CD1c-positive myeloid dendritic cell (primary cell): Measurements from ENCODE around the gene ACTL10.
"Not testable (repeated sequence)": the region's sequence is repeated elsewhere in the genome, so short reads cannot be mapped to it uniquely, and the experiment has no call there.

Experiments
- DNase-seq: peaks from one replicate; pipeline ENCODE4 v3.0.0-alpha.2; 2016; ENCODE audit errors: extremely low spot score

ACTL10 gene

DNA sequence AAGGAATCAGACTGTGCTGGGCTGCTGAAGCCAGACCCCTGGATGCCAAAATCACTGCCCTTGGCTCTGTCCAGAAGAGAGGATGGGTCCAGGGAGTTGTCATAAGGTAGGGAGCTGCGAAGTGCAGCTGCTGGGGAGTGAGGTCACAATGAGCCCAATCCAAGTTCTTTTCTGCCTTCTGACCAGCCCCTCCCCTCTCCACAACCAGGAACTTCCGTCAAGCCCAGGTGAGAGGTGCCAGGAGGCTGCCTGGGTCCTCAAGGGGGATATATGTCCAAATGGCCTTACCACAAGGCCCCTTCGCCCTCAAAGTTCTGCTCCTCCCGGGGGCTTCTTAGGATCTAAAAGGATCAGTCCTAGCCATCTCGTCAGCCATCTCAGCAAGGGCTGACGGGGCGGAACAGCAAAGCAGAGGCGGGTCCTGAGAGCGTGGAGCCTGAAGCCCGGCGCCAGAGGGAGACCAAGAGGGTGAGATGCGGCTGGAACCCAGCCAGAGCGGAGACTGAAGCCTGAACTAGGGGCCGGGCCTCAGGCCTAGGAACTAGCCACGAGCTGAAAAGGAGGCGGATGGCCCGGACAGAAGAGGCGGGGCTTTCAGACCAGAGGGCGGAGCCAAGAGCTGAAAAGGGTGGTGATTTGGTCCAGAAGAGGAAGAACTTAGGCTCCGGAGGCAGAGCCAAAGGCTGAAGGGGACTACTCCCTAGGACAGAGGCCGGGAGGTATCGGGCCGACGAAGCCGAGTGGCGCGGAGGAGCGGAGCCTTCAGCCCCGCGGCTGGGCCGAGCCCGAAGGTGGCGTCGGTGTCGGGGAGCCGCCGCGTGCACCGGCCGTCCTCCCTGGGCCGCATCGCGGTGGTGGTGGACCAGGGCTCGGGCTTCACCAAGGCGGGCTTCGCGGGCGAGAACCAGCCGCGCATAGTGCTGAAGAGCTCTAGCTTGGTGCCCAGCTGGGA lies at the start of gene ACTL10:
Gene ACTL10, plus strand, starts transcription at position 651 of the 952 bp plus-strand sequence. CDS start 555 bp downstream, outside the sequence.
- DNase-seq = peak; percentile 98

- no peak for DNase-seq
Measured at GRCh38 chr20:33621717-33622400, 44.9 kb upstream of the ACTL10 start.

DNA sequence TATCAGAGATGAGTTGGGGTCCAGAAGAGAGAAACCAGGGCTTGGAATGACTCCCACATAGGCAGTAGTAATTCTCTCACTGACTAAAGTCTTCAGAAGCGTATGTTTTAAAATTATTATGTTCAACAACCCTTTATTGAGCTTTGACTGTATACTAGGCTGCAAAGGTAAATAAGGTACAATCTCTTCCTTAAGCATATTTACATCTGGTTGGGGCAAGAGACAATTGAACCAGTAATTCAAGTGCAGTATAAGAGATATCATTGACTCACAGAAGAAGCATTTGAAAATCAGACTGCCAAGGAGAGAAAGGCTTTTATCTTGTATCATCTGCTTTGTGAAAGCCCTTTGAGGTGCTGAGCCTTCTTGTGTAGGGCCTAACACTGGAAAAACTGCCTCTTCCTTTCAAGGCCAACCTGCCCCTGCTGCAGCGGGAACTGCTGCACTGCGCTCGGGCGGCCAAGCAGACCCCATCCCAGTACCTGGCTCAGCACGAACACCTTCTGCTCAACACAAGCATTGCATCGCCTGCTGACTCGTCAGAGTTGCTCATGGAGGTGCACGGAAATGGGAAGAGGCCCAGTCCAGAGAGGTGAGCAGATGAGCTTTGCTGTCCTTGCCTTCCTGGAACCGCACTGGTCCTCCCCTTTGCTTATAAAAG lies 43.9 kb upstream of the ACTL10 start:
- DNase-seq = no peak

GRCh38 chr20:33624399-33624798 lies 42.3 kb upstream of the ACTL10 start:
- DNase-seq = no peak

GRCh38 chr20:33626190-33626589 lies 40.6 kb upstream of the ACTL10 start:
- no peak for DNase-seq

- DNase-seq = no peak
Measured at GRCh38 chr20:33627577-33628216, 39.0 kb upstream of the ACTL10 start.

DNA sequence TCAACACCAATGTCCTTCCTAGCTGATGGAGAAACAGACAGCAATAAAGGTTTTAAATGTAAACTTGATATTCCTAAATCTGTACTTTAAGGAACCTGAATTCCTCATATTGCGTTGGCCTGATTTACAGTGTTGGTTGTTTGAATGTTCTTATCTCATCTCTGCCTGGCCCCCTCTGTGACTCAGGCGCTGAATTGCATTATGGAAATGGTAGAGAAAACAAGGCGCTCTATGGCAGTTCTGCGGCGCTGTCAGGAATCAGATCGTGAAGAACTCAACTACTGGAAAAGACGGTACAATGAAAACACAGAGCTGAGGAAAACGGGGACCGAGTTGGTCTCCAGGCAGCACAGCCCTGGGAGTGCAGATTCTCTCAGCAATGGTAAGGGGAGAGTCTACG lies 37.2 kb upstream of the ACTL10 start:
- DNase-seq = no peak

DNA sequence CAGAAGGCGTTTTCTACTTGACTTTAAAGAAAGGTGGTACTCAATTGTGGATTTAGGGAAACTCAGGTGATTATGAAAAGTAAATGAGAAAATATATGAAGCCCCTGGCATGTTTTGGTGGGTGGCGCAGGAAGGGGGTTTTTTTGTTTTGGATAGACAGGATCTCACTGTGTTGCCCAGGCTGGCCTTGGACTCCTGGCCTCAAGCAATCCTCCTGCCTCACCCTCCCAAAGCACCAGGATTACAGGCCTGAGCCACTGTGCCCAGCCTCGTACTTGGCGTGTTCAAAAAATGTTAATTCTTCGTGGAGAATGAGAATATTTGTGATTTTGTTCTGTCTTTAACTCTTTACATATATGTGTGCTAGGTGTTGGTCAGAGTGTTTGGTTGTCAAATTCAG lies 36.8 kb upstream of the ACTL10 start:
- no peak for DNase-seq

- DNase-seq = no peak
Measured at GRCh38 chr20:33630507-33630906, 36.2 kb upstream of the ACTL10 start.

GRCh38 chr20:33631910-33632309 lies 34.8 kb upstream of the ACTL10 start:
- DNase-seq = not testable (repeated sequence)

DNA sequence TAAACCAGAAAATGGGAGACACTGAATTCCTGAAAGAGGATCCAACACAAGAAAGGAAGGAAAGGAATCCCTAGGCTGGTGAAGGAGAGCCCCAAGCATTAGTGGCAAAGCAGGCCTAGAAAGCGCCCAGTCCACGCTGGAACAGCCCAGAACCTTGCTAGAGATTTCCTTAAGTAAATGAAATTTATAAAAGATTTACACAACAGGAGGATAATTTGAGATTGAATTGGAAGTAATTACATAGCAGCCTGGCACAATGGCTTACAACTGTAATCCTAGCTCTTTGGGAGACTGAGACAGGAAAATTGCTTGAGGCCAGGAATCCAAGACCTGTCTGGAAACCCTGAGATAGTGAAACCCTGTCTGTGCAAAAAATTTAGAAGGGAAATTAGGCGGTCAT lies 31.4 kb upstream of the ACTL10 start:
- DNase-seq = no peak

GRCh38 chr20:33636776-33637175 lies 30.0 kb upstream of the ACTL10 start:
- no peak for DNase-seq

DNA sequence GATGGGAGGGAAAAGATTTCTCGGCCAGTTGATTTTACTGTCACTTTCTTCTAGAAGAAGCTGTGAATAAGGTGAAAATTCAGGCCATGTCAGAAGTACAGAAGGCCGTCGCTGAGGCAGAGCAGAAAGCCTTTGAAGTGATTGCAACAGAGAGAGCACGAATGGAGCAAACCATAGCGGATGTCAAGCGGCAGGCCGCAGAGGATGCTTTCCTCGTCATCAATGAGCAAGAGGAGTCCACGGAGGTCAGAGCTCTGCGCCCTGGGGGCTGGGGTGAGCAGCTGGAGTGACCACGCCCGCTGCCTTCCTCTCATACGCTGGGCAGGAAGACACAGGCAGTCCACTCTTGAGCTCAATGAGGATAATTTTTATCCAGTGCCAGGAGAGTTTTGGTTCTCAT lies 26.5 kb upstream of the ACTL10 start:
- DNase-seq = no peak

DNA sequence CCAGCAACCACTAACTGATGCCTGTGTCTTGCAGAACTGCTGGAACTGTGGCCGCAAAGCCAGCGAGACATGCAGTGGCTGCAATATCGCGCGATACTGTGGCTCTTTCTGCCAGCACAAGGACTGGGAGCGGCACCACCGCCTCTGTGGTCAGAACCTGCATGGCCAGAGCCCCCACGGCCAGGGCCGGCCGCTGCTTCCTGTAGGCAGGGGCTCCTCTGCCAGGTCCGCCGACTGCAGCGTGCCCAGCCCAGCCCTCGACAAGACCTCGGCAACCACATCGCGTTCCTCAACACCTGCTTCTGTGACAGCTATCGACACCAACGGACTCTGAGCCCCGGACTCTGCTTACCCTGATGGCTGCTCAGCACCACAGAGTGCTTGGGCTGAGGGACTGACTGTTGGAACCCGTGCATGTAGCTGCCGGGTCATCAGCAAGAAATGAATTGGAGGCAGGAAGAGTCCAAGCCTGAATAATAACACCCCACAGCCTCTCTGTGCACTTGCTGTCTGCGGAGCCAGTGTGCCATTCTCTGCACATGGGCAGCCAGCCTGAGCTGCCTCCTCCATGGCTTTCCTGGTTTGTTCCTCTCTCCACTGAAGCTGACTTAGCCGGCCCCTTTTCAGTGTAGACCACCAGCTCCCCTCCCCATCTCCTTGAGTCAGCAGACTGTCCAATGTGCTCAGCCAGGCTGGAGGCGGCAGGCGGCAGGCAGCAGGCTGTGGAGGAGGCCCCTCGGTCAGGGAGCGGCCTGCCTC lies 22.3 kb upstream of the ACTL10 start:
- DNase-seq = no peak

DNA sequence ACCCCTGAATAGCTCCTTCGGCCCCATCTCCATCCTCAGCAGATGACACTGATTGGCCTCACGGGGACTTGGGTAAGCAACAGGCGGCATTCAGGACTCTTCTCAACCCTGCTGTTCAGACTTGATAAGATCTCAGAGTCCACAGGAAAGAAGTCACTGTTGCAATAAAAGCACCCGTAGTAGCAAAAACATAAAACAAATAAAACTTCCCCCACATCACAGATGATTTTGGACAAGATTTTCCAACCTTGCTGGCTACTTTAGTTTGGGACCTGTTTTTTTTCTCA lies 21.7 kb upstream of the ACTL10 start:
- DNase-seq = no peak

DNA sequence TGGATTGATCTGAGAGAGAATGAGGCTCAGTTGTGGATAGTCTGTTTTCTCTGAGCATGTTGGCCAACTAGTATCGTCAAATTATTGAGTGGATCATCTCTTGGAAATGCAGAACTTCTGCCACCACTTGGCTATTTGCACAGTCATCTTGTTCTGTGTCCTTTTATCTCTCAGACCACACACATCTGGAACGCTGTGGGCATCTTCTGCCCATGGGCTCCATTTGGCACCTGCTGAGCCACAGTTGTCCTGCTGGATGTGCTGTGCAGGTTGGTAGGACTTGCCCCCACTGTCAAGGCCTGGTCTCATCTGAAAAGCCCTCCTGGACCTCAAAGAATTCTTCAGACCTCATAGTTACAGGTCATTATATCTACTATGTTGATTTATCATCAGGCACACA lies 21.3 kb upstream of the ACTL10 start:
- DNase-seq = no peak

- DNase-seq = no peak
Measured at GRCh38 chr20:33646191-33646590, 20.6 kb upstream of the ACTL10 start.

GRCh38 chr20:33646959-33647602 lies 19.7 kb upstream of the ACTL10 start:
- DNase-seq = not testable (repeated sequence)

DNA sequence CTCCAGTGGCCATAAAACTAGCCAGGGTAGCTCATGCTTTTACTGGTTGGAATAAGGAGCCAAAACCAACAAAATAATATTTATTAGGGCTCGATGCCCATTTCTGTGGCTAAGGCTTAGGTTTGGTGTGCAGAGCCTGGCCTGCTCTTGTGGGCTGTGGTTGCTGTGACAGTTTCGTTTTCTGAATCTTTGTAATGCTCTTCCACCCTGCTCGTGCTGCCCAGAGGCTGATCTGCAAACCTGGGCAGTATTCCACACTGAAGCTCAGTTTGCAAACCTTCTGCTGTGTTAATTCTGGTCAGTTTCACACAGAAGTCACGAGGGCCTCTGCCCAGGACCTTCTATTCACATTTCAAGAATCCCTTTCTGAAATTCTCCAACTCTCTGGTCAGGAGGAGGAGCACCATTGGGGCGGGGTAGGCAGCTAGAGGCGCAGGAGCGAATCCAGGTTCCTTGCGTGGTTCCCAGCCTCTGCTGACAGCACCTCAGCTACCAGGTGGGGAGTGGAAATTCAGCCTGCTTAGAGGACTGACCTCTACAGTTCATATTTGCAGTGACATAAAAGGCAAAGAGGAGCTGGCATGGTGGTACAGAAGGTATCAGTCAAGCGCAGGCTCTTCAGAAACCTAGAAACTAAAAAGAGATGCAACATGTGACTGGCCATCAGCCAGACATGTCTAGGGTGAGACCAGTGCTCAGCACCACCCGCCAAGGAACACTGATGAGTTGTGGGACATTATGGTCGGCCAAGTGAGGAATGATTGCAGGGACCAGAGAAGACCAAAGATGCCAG lies 18.9 kb upstream of the ACTL10 start:
- DNase-seq = no peak

DNA sequence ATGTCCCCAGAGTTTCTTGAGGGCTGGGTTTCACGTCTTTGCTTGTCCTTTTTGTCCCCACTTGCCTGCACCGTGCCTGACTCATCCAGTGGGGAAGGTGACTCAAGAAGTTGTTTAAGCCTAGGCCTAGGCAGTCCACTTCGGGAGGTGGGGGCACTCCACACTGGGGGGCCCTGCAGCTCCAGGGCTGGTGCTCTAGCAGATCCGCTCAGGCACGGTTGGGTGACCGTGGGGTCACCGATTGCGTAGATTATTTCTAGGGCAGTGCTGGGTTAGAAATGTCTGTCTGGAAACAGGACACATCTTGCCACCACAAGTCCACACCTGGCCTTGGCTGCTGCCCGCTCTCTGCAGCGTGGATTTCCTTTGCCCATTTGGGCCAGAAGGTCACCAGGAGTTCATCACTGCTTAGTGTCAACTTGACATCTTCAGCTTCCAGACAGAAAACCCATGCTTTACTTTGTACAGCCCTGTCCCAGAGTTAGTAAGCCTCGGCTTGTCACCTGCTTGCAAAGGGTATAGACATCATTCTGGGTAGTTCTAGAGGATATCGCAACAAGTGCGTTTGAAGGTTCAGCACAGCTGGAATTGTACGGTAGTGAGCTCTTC lies 18.2 kb upstream of the ACTL10 start:
- DNase-seq = no peak
